ENCODE data around the gene MTARC2. TPM values are rescaled to one million over a fixed set of nuclear protein-coding genes. Genes with fewer than 3 reads are reported as not detected.

The MTARC2 gene
- total and polyA plus RNA-seq, 2 of the 13 experiments (the other 11 are each of a cell fraction or from before 2014, with no cell fraction given), result 8.5 to 10.1 TPM

- no peak for TF ChIP-seq KLF15 (CRISPR knock-in tag; IDR thresholded peaks at IDR 0.05; ENCODE audit: borderline replicate concordance)
- TF ChIP-seq KDM1A (CRISPR knock-in tag; IDR thresholded peaks at IDR 0.05), result no peak
- no peak for TF ChIP-seq CSRNP2 (CRISPR knock-in tag; conservative IDR thresholded peaks at IDR 0.05; ENCODE audit: low read depth)
- TF ChIP-seq BCLAF1 (IDR thresholded peaks at IDR 0.05), result no peak
- no peak for TF ChIP-seq NFKBIZ (CRISPR knock-in tag; IDR thresholded peaks at IDR 0.05)
- TF ChIP-seq HMG20A (CRISPR knock-in tag; IDR thresholded peaks at IDR 0.05; ENCODE audit: borderline replicate concordance), result peak; percentile 59; the same call in 1 of the 2 replicates
- TF ChIP-seq HOXA9 (CRISPR knock-in tag; IDR thresholded peaks at IDR 0.05; ENCODE audit: borderline replicate concordance), result no peak
- no peak for TF ChIP-seq ZSCAN29 (CRISPR knock-in tag; conservative IDR thresholded peaks at IDR 0.05)
- no peak for TF ChIP-seq IRX3 (CRISPR knock-in tag; IDR thresholded peaks at IDR 0.05; ENCODE audit: borderline replicate concordance, low read depth)
- no peak for TF ChIP-seq SNAPC2 (CRISPR knock-in tag; IDR thresholded peaks at IDR 0.05)
- TF ChIP-seq THAP11 (CRISPR knock-in tag; IDR thresholded peaks at IDR 0.05), result peak; percentile 43; the same call in 1 of the 2 replicates
- peak; percentile 66 for TF ChIP-seq IRF2 (CRISPR knock-in tag; IDR thresholded peaks at IDR 0.05)
- no peak for TF ChIP-seq ZNF567 (CRISPR knock-in tag; IDR thresholded peaks at IDR 0.05; ENCODE audit: borderline replicate concordance)
- TF ChIP-seq ZNF383 (CRISPR knock-in tag; IDR thresholded peaks at IDR 0.05; ENCODE audit: borderline replicate concordance), result no peak
- TF ChIP-seq SP4 (CRISPR knock-in tag; IDR thresholded peaks at IDR 0.05), result no peak
- no peak for TF ChIP-seq BRCA1 (CRISPR knock-in tag; IDR thresholded peaks at IDR 0.05)
- no peak for TF ChIP-seq MLLT10 (CRISPR knock-in tag; IDR thresholded peaks at IDR 0.05)
- TF ChIP-seq ZNF143 (CRISPR knock-in tag; IDR thresholded peaks at IDR 0.05), result no peak
- no peak for TF ChIP-seq ZNF260 (CRISPR knock-in tag; IDR thresholded peaks at IDR 0.05; ENCODE audit: borderline replicate concordance, low read depth)
- no peak for TF ChIP-seq SNAI1 (CRISPR knock-in tag; IDR thresholded peaks at IDR 0.05; ENCODE audit: borderline replicate concordance)
- TF ChIP-seq TARDBP (CRISPR knock-in tag; IDR thresholded peaks at IDR 0.05), result peak; percentile 32; the same call in 1 of the 2 replicates
- TF ChIP-seq IKZF4 (CRISPR knock-in tag; IDR thresholded peaks at IDR 0.05; ENCODE audit: borderline replicate concordance, low read depth, not compliant biosample characterization), result no peak
- no peak for TF ChIP-seq THAP8 (CRISPR knock-in tag; IDR thresholded peaks at IDR 0.05; ENCODE audit: borderline replicate concordance)
- peak; percentile 69; the same call in 1 of the 2 replicates for TF ChIP-seq HNF4G (IDR thresholded peaks at IDR 0.05; ENCODE audit: borderline replicate concordance, low read depth, low read length)
- no peak for TF ChIP-seq HNF4G (CRISPR knock-in tag; IDR thresholded peaks at IDR 0.05; ENCODE audit: borderline replicate concordance, low read depth)
These were observed 13.4 kb upstream of the MTARC2 start (continued) for GRCh38 chr1:220734571-220735326.

Data from HepG2 (cell line).